Measurements from ENCODE around the gene L3MBTL1.

L3MBTL1 gene

DNA sequence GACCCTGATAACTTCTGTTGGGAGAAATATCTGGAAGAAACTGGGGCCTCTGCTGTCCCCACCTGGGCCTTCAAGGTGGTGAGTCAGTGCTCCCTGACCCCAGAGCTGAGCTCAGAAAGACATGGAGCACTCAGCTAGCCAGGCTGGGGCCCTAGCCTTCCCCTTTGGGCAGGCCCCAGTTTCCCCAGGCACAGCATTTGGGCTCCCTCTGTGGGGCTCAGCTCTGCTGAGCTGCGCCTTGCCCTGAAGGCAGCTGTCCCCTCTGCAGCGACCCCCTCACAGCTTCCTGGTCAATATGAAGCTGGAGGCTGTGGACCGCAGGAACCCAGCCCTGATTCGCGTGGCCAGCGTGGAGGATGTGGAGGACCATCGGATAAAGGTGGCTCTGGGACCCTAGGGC lies 26.5 kb downstream of the L3MBTL1 start:
- H3K4me3 Mint-ChIP-seq, result no peak overlapping the region

DNA sequence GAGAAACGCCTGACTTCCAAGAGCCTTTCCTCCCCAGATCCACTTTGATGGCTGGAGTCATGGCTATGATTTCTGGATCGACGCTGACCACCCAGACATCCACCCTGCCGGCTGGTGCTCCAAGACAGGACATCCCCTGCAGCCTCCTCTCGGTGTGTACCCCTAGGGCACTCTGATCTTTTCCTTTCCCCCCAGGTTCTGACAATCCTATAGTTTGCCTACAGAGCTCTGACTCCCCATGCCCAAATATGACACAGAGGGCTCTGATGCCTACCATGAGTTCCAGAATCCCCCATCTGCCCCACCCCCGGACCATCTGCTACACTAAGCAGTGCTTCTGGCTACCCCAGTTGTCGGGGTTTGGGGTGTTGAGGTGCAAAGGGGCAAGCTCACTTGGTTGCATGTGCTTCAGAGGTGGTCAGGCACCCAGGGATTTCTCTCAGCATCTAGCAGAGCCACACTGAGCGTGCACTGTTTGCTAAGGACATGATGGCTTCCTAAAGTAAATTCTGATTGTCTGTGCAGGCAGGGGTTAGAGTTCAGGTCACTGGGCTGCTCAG lies 27.4 kb downstream of the L3MBTL1 start:
- no peaks in the 10 kb centered on the region for H3K36me3 Mint-ChIP-seq (ENCODE audit: low read depth)
- H3K9me3 Mint-ChIP-seq, result no peaks in the 10 kb centered on the region
- peaks cover 2% of the 10 kb centered on the region for H3K27me3 Mint-ChIP-seq (ENCODE audit: low read depth, poor library complexity)
- no peak overlapping the region for H3K27ac Mint-ChIP-seq
- DNase-seq, result no peak
- TF ChIP-seq, protein P1, sequence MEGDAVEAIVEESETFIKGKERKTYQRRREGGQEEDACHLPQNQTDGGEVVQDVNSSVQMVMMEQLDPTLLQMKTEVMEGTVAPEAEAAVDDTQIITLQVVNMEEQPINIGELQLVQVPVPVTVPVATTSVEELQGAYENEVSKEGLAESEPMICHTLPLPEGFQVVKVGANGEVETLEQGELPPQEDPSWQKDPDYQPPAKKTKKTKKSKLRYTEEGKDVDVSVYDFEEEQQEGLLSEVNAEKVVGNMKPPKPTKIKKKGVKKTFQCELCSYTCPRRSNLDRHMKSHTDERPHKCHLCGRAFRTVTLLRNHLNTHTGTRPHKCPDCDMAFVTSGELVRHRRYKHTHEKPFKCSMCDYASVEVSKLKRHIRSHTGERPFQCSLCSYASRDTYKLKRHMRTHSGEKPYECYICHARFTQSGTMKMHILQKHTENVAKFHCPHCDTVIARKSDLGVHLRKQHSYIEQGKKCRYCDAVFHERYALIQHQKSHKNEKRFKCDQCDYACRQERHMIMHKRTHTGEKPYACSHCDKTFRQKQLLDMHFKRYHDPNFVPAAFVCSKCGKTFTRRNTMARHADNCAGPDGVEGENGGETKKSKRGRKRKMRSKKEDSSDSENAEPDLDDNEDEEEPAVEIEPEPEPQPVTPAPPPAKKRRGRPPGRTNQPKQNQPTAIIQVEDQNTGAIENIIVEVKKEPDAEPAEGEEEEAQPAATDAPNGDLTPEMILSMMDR (IDR thresholded peaks at IDR 0.05), result no peak
- H3K4me3 Mint-ChIP-seq, result no peak overlapping the region
- H3K4me1 Mint-ChIP-seq, result no peaks in the 10 kb centered on the region

More for the DNA sequence above, 26.5 kb downstream of the L3MBTL1 start:
- Mint-ChIP-seq H3K27ac (no peak overlapping the region), H3K9me3 (no peaks in the 10 kb centered on the region), H3K4me1 (no peaks in the 10 kb centered on the region), H3K36me3 (ENCODE audit: low read depth) (peaks cover 4% of the 10 kb centered on the region), H3K27me3 (ENCODE audit: low read depth, poor library complexity) (peaks cover 2% of the 10 kb centered on the region)
- DNase-seq, result no peak
- TF ChIP-seq, protein P1 (IDR thresholded peaks at IDR 0.05), result no peak

DNA sequence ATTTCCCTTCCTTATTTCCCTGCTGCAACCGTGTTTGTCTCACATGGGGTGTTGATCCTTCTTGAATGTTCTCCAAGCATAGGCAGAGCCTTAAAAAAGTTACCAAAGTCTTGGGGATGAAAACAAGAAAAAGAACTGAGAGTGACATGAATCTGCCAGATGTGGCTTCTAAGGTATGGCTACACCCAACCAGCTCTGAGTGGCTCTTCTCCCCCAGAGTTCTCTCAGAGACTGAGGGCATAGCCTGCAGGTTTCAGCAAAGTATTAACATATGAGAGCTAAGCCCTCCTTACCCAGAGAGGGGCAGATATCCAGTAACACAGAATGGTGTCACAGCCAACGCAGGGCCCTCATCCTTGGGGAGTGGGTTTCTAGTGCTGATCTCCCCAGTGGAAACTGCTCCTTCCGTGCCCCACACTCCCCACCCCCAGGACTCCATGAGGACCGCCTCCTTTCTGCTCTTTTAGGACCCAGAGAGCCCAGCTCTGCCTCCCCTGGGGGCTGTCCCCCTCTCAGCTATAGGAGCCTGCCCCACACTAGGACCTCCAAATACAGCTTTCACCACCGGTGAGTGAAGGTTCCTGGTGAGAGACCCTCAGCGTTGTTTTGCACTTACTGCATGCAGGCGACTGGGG lies 28.0 kb downstream of the L3MBTL1 start:
- no peak for DNase-seq
- H3K4me1 Mint-ChIP-seq, result no peaks in the 10 kb centered on the region
- peak overlapping the region; percentile 32 for H3K27ac Mint-ChIP-seq
- no peak overlapping the region for H3K4me3 Mint-ChIP-seq
- no peaks in the 10 kb centered on the region for H3K36me3 Mint-ChIP-seq (ENCODE audit: low read depth)
- TF ChIP-seq, protein P1 (IDR thresholded peaks at IDR 0.05), result no peak
- peaks cover 2% of the 10 kb centered on the region for H3K27me3 Mint-ChIP-seq (ENCODE audit: low read depth, poor library complexity)
- H3K9me3 Mint-ChIP-seq, result no peaks in the 10 kb centered on the region

DNA sequence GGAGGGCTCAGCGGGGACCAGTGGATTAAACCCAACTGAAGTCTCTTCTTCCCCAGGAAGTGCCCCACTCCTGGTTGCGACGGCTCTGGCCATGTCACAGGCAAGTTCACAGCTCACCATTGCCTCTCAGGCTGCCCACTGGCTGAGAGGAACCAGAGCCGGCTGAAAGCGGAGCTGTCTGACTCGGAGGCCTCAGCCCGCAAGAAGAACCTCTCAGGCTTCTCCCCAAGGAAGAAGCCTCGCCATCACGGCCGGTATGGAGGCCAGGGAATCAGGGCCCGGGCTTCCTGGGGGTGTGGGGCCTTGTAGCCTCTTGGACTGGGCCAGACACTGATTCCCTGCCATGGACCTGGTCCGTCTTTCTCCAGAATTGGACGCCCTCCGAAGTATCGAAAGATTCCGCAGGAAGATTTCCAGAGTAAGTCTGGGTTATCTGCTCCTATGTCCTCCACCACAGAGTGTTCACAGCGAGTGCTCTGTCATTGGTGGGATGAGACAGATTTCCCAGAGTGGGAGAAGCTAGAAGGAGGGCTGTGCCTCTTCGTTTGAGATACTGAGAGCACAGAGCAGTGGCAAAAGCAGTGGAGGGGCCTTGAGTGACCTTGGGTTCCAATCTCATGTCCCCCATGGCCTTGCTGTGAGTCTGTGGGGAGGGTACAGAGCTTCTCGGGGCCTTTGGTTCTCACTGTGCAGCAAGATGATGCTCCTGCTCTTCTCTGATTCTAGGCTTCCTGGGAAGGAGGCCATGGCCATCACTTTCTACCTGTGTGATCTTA lies 28.7 kb downstream of the L3MBTL1 start:
- H3K36me3 Mint-ChIP-seq (ENCODE audit: low read depth), result no peaks in the 10 kb centered on the region
- no peak for DNase-seq
- H3K9me3 Mint-ChIP-seq, result no peaks in the 10 kb centered on the region

DNA sequence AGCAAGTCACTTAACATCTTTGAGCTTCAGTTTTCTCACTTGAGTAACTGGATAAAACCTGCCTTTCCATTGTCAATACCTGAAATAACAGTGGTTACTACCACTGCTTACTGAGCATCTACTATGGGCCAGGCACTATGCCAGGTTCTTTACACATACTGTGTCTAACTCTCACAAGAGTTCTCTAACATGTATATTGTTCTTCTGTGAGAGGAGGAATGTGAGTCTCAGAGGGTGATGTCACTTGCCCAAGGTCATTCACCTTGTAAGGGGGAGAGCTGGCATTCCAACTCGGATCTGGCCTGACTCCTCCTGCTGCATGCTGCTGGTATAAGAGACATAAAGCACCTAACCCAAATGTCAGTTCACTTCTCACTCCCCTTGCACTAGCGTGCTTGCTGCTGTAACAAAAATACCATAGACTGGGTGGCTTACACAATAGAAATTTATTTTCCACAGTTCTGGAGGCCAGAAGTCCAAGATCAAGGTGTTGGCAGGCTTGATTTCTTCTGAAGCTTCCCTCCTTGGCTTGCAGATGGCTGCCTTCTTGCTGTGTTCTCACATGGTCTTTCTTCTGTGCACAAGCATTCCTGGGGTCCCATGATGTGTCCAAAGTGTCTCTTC lies 29.4 kb downstream of the L3MBTL1 start:
- no peaks in the 10 kb centered on the region for H3K9me3 Mint-ChIP-seq
- no peak for DNase-seq
- no peak overlapping the region for H3K27ac Mint-ChIP-seq
- TF ChIP-seq, protein P1 (IDR thresholded peaks at IDR 0.05), result no peak
- H3K4me1 Mint-ChIP-seq, result no peaks in the 10 kb centered on the region
- peaks cover 2% of the 10 kb centered on the region for H3K27me3 Mint-ChIP-seq (ENCODE audit: low read depth, poor library complexity)
- no peaks in the 10 kb centered on the region for H3K36me3 Mint-ChIP-seq (ENCODE audit: low read depth)
- no peak overlapping the region for H3K4me3 Mint-ChIP-seq

More for the DNA sequence above, 28.7 kb downstream of the L3MBTL1 start:
- Mint-ChIP-seq H3K4me3 (no peak overlapping the region), H3K27me3 (ENCODE audit: low read depth, poor library complexity) (peaks cover 2% of the 10 kb centered on the region), H3K27ac (no peak overlapping the region), H3K4me1 (no peaks in the 10 kb centered on the region)
- TF ChIP-seq, protein P1 (IDR thresholded peaks at IDR 0.05), result no peak

Measured in nephron progenitor cell (in vitro differentiated cells).